HG03571 (cell line): ENCODE data around the gene WDFY2.

Experiments used
- ATAC-seq: cut with Tn5 transposase; IDR thresholded peaks from one replicate; pipeline ENCODE4 v1.9.1; 2021; ENCODE audit not compliant: unreplicated experiment

Gene WDFY2

DNA sequence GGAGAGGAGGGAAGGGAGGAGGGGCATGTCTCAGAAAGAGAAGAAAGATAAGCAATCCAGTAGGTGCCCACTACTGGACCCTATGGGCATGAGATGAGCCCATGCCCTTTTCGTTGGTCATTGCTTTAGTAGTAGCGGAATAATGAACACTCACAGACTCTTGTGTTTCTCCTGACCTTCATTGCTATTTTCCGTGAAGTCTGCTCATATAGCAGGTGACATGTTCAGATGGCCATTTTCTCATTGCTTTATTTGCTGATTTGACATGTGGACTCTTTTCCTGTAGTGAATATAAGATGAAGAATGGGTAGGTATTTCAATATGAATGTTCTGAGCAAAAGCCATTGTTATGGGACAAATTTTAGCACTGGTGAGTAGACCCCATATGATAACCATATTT lies 16.4 kb downstream of the WDFY2 start:
- ATAC-seq, result no peak

DNA sequence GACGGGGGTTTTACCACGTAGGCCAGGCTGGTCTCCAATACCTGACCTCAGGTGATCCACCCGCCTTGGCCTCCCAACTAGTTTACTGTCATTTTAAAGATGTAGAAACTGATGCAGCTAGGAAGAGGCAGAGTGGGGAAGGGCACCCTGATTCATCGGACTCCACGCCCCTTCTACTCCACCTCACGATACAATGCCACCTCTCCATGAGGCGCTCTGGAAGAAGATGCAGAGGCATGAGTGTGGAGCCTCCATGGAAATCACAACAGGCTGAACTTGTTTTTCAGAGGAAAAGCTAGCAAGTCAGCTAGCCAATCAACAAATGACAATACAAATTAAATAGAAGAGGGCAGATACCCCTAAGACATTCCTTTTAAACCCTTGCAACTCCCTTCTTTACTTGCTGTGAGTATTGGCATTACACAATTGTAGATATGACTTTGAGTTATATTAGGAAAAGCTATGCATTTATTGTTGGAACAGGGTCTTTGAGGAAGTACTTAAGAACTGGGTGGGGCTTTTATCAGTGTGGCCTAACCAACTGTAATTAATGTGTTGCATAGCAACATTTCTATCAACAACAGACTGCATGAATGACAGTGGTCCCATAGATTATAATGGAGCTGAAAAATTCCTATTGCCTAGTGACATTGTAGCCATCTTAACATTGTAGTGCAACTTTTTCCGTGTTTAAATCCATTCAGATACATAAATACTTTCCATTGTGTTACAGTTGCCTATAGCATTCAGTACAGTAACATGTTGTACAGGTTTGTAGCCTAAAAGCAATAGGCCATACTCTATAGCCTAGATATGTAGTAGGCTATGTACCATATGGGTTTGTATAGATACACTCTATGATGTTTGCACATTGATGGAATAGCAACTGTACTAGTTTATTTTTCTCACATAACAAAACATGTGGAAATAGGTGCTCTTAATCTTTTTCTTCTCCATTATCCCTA lies 17.6 kb downstream of the WDFY2 start:
- no peak for ATAC-seq

DNA sequence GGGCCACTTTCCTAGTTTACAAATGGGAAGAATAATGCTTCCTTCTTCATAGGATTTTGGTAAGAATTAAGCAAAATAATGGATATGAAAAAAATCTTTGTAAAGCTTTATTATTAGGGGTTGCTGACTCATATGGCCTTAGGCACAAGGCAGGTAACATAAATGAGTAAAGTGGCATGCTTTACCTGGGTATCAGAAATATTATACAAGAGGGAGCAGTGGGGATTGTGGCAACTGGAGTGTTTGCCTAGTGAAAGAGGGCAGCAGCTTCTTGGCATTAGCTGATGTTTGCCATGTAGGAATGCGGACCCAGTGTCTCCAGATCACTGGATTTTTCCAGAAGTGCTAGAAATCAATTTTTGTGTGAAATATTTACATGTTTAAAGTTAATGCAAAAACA lies 19.5 kb downstream of the WDFY2 start:
- no peak for ATAC-seq

DNA sequence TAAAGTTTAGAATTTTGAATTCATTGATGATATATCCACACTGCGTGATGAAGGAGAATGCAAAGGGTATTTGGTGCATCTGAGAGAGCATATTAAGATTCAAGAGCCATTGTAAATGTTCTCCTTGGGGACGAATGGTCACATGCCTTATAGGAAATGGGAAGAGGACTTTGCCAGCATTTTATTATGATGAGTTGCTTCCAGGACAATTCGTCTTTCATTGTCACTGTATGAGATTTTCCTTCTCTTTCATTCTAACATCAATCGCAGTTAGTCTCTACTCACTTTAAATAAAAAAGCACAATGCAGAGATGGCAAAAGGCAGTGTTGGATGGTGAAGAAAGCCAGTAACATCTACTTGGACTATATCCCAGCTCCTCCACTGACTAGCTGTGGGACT lies 21.4 kb downstream of the WDFY2 start:
- ATAC-seq, result no peak

DNA sequence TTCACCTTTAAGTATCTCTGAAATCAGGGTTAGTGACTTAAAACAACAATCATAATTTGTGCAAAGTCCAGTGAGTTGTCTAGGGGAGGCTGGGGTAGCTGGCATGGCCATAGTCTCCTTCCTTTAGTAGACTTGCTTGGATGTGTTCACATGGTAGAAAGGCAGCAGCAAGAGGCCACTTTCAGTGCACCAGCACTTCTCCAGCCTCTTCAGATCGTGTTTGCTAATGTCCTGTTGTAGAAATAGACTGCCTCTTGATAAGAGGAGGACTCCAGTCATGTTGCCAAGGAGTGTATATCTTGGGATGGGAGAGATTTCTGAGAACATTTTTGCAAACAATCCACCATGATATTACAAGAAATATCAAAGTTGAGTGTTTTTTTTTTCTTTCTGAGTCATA lies 22.9 kb downstream of the WDFY2 start:
- no peak for ATAC-seq

DNA sequence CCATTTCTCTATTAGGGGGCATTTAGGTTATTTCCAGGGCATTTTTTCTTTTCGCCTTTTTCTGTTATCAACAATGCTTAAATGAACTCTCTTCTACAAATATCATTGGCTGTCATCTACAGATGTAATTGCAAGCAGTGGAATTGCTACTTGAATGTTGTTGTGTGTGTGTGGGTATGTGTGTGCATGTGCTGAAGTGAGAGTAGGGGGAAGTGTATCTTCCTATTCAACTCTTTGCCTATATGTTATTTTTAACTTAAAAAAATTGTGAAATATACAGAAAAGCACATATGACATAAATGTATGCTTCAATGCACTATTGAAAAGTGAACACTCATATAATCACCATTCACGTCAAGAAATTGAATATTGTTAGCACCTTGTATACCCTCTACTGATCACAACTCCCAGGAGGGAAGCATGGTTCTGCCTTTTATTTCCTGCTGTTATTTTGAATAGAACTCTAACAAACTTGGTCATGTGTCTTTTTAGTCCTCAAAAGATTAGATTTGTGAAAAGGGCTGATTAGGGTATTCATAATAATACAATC lies 24.7 kb downstream of the WDFY2 start:
- no peak for ATAC-seq

DNA sequence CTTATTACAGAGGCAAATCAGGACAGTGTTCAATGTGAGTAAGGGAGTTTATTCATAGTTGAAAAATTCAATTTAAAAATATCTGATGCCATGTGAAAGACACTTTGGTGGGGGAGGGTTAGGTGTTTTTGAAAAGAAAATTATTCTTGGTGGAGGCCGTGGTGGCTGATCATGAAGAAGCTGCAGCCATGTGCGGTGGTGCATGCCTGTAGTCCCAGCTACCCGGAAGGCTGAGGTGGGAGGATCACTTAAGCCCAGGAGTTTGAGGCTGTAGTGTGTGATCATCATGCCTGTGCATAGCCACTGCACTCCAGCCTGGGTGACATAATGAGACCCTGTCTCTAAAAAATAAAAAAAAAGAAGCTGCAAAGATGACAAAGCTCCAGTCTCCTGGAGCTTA lies 28.6 kb downstream of the WDFY2 start:
- no peak for ATAC-seq

DNA sequence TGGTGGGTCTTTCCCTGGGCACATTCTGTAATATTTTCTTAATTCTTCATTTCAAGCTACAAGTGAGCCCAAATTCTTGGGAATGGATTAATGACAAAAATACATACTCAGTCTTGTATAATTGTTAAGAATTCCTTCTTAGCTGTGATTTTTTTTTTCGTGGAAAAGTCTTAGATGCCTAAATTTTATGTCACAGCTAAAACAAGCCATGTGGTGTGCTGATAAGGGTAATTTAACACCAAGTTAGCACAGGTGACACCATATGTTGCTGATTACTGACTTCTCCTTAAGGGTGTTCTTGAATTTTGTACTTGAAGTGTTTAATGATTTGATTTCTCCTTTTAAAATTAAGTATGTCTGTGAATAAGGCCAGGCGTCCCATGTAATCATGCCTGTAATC lies 29.3 kb downstream of the WDFY2 start:
- no peak for ATAC-seq

DNA sequence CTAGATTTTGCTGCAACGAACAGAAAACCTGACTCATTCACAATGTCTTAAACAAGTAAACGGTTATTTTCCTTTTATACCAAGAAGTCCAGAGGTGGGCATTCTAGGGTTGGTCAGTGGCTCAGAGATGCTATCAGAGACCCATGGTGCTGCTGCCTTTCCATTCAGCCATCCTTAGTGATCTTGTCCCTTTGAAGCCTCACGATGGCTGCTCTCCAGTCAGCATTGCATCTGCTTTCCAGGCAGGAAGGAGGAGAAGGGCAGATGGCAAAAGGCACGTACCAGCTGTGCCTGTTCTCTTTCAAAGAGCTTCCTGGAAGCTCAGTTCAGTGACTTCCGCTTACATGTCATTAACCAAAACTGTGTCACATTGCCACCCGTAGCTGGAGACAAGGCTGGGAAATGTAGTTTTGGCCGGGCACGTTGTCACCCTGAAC lies 30.1 kb downstream of the WDFY2 start:
- peak; percentile 86 for ATAC-seq

DNA sequence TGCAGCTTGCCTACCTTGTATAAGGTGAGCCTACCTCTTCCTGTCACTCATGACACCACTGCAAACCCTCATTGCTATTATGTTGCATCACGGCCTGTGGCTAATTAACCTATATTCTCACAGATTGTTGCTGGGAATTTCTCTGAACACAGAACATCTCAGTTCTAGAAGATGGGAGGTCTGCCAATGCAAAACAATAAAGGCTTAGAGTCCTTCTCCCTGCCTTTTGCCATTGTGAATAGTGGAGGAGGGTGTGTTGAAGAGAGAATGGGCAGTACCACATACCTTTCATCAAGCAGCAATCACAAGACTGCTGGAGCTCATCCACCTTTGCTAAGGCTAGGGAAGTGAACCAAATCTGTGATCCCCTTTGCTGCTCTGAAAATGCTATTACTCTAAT lies 34.4 kb downstream of the WDFY2 start:
- ATAC-seq, result no peak

DNA sequence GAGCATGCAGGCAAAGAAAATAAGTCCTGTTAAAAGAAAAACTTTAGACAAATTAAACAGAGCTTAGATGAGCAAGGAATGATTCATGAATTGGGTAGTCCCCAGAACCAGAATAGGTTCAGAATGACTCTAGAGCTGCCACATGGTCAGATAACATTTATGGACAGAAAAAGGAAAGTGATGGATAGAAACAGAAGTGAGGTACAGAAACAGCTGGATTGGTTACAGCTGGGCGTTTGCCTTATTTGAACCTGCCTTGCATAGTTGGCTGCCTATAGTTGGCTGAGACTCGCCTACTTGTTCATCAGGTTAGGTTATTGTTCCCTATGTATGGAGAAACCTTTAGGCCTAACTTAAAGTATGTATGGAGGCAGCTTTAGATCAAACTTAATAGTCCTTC lies 35.4 kb downstream of the WDFY2 start:
- no peak for ATAC-seq

DNA sequence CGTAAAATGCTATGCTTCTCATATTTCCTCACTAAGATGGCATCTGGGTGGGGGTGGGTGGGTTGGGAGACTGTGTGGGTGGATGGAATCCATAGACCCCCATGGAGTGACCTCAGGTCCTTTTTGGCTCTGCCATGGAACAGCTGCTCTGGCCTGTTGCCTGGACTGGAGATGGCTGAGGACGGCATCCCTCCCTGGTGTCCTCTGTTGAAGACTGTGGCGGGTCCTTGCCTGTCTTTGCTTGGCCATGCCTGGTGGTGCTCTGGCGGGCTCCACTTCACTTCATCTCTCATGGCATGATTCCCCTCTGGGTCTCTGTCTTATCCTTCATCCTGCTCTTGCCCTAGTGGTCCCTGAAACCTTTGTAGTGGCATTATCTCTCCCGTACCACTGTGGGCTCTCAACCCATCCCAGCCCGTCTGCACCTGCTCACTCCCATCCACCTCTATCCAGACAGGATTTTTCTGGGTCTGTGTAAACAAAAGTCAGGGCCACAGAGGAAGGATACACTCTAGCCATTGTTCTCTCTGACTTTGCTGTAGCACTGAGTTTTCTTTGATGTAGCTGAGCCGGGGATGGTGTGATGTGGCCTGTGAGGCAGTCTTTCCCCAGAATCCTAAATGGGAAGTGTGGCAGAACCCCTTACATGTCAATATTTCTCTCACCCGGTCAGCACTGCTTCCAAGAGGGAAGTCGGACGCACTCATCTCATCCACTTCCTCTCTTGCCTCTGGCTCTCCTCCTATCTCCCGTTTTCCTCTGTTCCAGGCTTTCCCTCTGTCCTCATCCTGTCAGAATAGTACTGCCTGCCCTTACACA lies 36.1 kb downstream of the WDFY2 start:
- no peak for ATAC-seq

DNA sequence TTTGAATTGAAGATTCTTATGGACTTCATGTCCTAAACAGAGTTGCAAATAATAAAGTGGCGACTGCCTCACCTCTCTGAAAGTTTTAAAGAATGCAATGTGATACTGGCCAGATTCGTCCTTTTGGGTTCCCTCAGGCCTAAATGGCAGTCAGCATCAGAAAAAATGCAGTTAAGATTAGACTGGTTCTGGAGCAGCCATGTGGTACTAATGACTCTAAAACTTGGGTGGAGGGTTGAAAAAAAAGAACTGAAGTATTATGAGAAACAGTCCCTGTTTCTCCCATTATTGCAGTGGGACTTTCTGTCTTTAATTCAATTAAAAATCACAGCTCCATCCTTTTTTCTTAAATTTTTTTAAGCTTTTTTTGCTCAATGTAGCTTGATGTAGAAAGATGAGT lies 37.3 kb downstream of the WDFY2 start:
- no peak for ATAC-seq

DNA sequence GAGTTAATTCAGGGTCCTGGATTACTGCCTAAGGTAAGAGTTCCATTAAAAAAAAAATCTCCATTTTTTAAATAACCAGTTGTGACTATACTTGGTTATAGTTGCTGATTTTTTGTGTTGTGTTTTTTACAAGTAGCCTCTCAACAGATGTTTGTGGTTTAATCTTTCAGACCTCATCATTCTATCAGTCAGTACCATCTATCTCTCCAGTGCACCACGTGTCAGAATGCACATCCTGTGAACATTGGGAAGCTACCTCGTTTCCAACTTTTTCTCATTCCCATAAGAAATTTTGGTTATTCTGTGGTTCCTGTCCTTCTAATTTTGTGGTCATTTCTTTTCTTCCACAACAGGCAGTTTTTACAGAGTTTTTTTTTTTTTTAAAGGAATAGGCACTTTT lies 39.2 kb downstream of the WDFY2 start:
- no peak for ATAC-seq

DNA sequence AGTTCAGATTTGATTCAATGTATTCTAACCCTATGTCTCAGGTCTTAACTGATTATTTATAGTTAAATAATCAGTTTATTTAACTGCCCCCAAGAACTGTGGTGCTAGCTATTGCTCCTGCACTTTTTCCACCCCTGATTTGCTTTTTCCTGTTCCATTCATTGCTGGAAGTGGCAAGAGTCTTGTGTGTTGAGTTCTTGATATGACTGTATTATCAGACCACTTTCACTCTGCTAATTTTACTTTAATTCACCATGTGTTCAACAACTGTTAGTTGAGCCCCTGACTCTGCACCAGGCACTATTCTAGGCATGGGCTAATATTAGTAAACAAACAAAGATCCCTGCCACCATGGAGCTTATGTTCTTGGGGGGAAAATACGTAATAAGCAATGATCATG lies 39.9 kb downstream of the WDFY2 start:
- no peak for ATAC-seq

DNA sequence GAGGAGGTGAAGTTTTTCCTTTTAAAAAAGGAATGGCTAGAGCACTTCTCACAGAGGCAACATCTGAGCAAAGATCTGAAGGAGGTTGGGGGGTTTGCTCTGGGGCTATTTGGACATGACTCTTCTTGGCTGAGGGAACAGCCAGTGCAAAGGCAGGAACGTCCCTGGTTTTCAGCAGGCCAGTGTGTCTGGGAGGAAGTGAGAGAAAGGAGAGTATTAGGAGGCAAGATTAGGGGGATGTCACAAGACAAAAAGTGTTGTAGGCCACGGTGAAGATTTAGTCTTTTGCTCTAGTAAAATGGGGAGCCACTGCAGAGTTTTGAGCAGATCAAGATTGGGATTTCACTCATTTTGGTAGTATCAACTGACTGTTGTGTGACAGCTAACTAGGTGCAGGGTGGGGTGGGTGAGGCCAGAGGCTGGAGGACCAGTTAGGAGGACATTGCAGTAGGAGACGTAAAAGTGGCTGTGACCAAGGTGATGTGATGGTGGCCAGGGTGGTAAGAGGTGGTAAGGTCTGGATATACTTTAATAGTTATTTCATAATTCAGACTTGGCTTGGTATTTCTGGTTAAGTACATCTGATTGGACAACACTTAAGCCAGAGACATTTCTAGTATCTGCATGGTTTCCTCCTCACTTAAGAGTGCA lies 40.6 kb downstream of the WDFY2 start:
- no peak for ATAC-seq

DNA sequence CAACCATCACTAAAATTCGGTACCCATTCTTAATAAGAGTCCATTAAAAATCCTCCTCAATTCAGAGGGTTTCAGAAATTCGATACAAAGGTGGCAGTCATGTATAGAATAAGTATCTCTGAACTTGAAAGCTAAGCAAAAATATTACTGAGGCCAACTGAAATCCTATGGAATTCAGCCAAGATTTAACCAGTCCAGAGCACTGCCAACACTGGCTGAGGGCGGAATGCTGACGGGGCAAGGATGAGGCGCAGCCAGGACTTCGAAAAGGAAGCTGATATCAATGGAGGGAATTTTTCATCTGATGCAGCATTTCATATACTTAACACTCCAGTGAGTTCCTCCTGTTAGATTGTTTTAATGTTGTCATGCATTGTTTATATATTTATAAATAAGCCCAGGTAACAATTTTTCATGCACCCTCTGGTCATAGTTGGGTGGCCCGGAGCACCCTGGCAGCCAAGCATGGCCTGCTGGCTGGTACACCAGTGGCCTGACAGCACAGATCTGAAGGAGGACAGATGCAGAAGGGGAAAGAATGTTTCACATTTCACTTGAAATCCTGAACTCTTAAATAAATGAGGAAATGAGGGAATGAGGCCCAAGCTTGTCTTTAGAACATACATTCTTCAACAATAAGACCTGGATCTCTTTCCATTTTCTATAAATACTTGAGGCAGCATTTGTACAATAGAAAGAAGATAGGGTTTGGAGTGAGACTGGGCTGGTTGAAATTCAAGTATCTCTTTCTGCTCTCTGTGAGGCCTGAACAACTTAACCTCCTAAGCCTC lies 41.5 kb downstream of the WDFY2 start:
- no peak for ATAC-seq

DNA sequence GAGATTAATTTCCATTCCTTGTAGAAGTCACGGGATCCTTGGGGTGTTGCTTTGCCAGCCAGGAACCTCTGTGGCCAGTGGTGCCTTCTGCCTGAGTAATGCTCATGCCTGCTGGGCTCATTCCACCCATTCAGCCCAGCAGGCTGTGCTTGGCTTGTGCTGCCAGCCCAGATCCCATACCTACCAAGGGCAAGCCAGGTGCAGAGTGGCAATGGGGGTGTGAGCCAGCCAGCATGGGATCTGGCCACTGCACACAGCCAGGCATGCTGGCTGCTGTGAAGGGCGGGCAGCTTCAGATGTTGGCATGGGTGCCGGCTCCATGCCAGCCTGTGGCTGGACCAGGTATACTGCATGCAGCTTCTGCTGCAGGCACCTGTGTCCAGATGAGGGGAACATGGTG lies 42.5 kb downstream of the WDFY2 start:
- ATAC-seq, result no peak

DNA sequence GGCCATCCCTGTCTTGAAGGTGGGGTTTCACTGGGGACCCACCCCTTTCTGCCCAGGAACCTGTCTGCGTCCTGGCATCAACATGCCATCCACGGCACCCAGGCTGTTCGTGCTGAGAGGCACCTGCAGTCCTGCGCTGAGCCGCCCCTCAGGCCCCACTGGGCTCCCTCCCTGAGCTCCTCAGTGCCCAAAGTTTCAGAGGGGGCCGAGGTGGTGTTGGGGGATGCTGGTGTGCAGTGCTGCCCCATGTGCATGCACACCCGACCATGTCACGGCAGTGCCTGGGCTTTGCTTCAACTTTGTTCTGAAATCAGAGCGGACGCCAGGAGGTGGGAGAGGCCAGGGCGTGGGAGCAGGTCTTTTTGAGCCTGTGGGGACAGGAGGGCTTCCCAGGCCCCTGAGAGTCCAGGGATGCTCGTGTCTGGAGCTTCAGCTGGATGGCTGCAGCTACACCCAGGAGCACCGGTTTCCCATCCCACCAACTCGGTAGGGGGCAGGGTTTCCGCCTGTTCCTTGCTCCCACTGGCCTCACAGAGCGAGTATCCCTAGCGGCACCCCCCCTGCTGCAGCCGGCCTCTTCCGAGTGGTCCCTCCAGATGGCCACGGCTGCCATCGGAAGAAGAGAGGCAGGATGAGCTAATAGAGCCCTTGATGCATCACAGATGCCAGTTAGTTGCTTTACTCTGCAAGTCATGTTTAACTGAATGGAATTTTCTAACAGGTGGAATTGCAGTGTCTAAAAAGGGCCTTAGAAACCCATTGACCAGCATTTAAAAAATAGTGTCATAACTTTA lies 44.0 kb downstream of the WDFY2 start:
- ATAC-seq, result no peak
